ENCODE measurements around the gene CYBC1.
"Not testable (repeated sequence)": the region's sequence is repeated elsewhere in the genome, so short reads cannot be mapped to it uniquely, and the experiment has no call there.

The CYBC1 gene

GRCh38 chr17:82457929-82458178 lies 7.3 kb upstream of the CYBC1 start:
- Histone ChIP-seq H3K4me3 (replicated peaks; ENCODE audit: insufficient read depth, low read length) (peak overlapping the region; percentile 86), H3K27me3 (ENCODE audit: insufficient read depth, poor library complexity, severe bottlenecking) (no peaks in the 10 kb centered on the region), H3K27ac (replicated peaks) (peak overlapping the region; percentile 97)
- DNase-seq (ENCODE audit: low read depth in 1 of 2, low spot score in 1 of 2): no peak
- TF ChIP-seq SPI1 (IDR thresholded peaks at IDR 0.05; ENCODE audit: borderline replicate concordance, low read depth): no peak
- TF ChIP-seq, protein P1, sequence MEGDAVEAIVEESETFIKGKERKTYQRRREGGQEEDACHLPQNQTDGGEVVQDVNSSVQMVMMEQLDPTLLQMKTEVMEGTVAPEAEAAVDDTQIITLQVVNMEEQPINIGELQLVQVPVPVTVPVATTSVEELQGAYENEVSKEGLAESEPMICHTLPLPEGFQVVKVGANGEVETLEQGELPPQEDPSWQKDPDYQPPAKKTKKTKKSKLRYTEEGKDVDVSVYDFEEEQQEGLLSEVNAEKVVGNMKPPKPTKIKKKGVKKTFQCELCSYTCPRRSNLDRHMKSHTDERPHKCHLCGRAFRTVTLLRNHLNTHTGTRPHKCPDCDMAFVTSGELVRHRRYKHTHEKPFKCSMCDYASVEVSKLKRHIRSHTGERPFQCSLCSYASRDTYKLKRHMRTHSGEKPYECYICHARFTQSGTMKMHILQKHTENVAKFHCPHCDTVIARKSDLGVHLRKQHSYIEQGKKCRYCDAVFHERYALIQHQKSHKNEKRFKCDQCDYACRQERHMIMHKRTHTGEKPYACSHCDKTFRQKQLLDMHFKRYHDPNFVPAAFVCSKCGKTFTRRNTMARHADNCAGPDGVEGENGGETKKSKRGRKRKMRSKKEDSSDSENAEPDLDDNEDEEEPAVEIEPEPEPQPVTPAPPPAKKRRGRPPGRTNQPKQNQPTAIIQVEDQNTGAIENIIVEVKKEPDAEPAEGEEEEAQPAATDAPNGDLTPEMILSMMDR (IDR thresholded peaks at IDR 0.05; ENCODE audit: insufficient read depth, low read length): no peak
- TF ChIP-seq POLR2AphosphoS5 (IDR thresholded peaks at IDR 0.05; ENCODE audit: low read depth): no peak
- no peak for TF ChIP-seq REST (IDR thresholded peaks at IDR 0.05; ENCODE audit: insufficient replicate concordance, low read depth)
- no peak for TF ChIP-seq GABPA (IDR thresholded peaks at IDR 0.05; ENCODE audit: low read depth)

DNA sequence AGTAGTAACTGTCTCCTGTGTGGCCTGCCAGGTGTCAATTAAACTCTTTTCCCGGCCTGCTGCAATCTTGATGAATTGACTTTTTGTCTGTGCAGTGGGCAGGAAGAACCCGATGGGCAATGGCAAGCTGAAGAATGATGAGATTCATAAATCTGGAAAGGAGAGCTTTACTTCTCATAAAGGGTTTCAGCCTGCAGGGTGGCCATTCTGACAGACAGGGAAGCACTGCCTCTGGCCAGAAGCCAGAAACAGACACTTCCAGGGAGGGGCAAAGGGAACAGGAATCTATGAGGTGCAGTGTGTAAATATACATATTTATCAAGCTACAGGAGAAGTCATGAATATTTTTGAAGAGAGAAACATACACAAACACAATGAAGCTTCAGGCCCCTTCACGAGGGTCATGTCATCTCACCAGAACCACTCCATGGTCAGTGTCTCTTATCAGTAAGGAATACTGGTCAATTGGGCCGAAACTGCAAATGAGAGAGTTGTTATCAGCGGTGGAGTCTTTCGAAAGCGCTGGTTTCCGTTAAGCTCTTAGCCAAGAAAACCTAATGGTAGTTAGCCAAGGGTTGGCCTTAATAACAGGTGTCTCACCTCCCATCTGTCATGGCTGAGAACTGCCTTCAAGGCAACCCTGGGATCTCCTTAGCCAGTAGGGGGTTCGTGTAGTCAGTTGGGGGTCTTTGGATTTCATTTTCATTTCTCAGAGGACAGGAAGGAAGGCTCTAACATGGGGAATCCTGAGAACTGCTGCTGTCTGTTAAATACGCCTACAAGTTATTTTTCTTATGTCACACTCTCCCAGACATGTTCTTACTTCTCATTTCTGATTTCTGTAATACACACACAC lies 6.7 kb upstream of the CYBC1 start:
- H3K4me3 ChIP-seq (replicated peaks; ENCODE audit: insufficient read depth, low read length): peak overlapping the region; percentile 86
- TF ChIP-seq, protein P1 (IDR thresholded peaks at IDR 0.05; ENCODE audit: insufficient read depth, low read length): no peak
- no peak for TF ChIP-seq GABPA (IDR thresholded peaks at IDR 0.05; ENCODE audit: low read depth)
- TF ChIP-seq SPI1 (IDR thresholded peaks at IDR 0.05; ENCODE audit: borderline replicate concordance, low read depth): peak; percentile 26; the same call in 1 of the 2 replicates
- TF ChIP-seq POLR2AphosphoS5 (IDR thresholded peaks at IDR 0.05; ENCODE audit: low read depth): peak; percentile 54
- no peak for TF ChIP-seq REST (IDR thresholded peaks at IDR 0.05; ENCODE audit: insufficient replicate concordance, low read depth)
- no peaks in the 10 kb centered on the region for H3K27me3 ChIP-seq (ENCODE audit: insufficient read depth, poor library complexity, severe bottlenecking)
- H3K27ac ChIP-seq (replicated peaks): peak overlapping the region; percentile 97
- DNase-seq (ENCODE audit: low read depth in 1 of 2, low spot score in 1 of 2): peak in 1 of 2 experiments; percentile 90

DNA sequence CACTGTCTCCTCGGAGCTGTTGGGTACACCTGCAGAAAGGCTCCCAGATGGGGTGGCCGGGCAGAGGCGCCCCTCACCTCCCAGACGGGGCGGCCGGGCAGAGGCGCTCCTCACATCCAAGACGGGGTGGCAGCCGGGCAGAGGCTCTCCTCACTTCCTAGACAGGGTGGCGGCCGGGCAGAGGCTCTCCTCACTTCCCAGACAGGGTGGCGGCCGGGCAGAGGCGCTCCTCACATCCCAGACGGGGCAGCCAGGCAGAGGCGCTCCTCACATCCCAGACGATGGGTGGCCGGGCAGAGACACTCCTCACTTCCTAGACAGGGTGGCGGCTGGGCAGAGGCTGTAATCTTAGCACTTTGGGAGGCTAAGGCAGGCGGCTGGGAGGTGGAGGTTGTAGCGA lies 3.2 kb upstream of the CYBC1 start:
- H3K27me3 ChIP-seq (ENCODE audit: insufficient read depth, poor library complexity, severe bottlenecking); H3K4me3 ChIP-seq (replicated peaks; ENCODE audit: insufficient read depth, low read length); DNase-seq (ENCODE audit: low read depth in 1 of 2, low spot score in 1 of 2); H3K27ac ChIP-seq (replicated peaks): not testable (repeated sequence)

- DNase-seq (ENCODE audit: low read depth in 1 of 2, low spot score in 1 of 2); H3K4me3 ChIP-seq (replicated peaks; ENCODE audit: insufficient read depth, low read length); H3K27ac ChIP-seq (replicated peaks); H3K27me3 ChIP-seq (ENCODE audit: insufficient read depth, poor library complexity, severe bottlenecking): not testable (repeated sequence)
Measured at GRCh38 chr17:82453151-82453550, 2.6 kb upstream of the CYBC1 start.

- Histone ChIP-seq H3K27me3 (ENCODE audit: insufficient read depth, poor library complexity, severe bottlenecking) (no peaks in the 10 kb centered on the region), H3K4me3 (replicated peaks; ENCODE audit: insufficient read depth, low read length) (no peak overlapping the region), H3K27ac (replicated peaks) (no peak overlapping the region)
- DNase-seq (ENCODE audit: low read depth in 1 of 2, low spot score in 1 of 2): no peak
- no peak for TF ChIP-seq POLR2AphosphoS5 (IDR thresholded peaks at IDR 0.05; ENCODE audit: low read depth)
- TF ChIP-seq SPI1 (IDR thresholded peaks at IDR 0.05; ENCODE audit: borderline replicate concordance, low read depth): no peak
- TF ChIP-seq GABPA (IDR thresholded peaks at IDR 0.05; ENCODE audit: low read depth): no peak
- no peak for TF ChIP-seq REST (IDR thresholded peaks at IDR 0.05; ENCODE audit: insufficient replicate concordance, low read depth)
- TF ChIP-seq, protein P1 (IDR thresholded peaks at IDR 0.05; ENCODE audit: insufficient read depth, low read length): no peak
Measured at GRCh38 chr17:82452162-82452561, 1.6 kb upstream of the CYBC1 start.

Measured in HL-60 (cell line).